ENCODE measurements around the gene TXNDC2.

Gene TXNDC2

GRCh38 chr18:9860682-9861081 is 25.1 kb upstream of the TXNDC2 start:
- DNase-seq (ENCODE audit: low read depth), result no peak

- no peak for DNase-seq (ENCODE audit: low read depth)
Measured at GRCh38 chr18:9861157-9861556, 24.6 kb upstream of the TXNDC2 start.

DNA sequence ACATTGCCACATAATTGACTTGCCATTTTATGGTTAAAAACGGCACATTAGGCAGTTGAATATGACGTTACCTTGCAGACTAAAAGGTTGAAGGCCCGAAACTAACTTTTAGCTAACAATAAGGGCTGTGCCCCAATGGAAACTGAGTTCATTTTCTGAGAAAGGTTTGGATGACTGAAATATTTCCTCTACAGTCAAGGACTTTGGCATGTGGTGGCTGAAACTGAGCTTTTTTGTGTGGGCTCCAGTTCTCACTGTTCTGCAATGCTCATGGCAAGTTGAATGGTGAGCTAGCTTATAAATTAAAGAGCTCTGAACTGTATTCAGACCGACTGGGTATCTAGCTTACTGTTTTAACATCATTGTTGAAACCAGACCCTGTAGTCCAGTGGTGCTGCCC is 23.8 kb upstream of the TXNDC2 start:
- no peak for DNase-seq (ENCODE audit: low read depth)

- no peak for DNase-seq (ENCODE audit: low read depth)
Measured at GRCh38 chr18:9862686-9863085, 23.1 kb upstream of the TXNDC2 start.

DNA sequence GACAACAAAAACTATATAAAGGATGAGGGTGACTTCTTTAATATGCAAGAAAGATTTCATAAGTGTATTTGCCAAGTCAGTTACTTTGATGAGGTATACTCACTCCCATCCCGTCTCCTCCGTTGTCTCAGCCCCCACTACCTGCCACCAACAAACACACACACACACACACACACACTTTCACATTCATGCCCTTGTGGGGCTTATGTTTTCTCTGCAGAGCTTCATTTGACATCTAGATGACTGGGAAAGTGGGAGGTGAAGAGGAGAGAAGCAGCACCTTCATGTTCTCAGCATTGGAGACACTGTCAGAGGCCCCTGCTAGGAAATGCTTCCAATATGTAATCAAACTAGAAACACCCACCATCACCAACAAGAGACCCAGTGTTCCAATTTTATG is 22.5 kb upstream of the TXNDC2 start:
- DNase-seq (ENCODE audit: low read depth), result no peak

GRCh38 chr18:9865764-9866490 is 19.8 kb upstream of the TXNDC2 start:
- DNase-seq (ENCODE audit: low read depth), result no peak

DNA sequence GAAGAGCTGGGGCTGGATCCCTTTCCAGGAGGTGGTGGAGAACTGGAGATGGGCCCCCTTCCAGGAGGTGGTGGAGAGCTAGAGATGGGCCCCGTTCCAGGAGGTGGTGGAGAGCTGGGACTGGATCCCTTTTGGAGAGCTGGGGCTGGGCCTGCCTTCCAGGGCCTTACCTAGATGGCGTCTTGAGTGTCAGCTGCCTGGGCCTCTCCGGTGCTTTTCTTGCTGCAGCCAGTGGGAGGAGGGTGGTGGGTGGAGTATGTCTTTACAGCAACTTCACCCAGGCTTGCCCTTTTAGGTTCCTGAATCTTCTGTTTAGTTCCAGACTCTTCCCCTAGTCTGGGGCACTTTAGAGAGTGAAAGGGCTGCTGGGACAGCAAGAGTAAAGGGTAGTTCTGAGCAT is 19.1 kb upstream of the TXNDC2 start:
- DNase-seq (ENCODE audit: low read depth), result no peak

GRCh38 chr18:9867071-9867594 is 18.6 kb upstream of the TXNDC2 start:
- DNase-seq (ENCODE audit: low read depth), result no peak

- DNase-seq (ENCODE audit: low read depth), result no peak
Measured at GRCh38 chr18:9868857-9869714, 16.7 kb upstream of the TXNDC2 start.

- DNase-seq (ENCODE audit: low read depth), result peak; percentile 42
Measured at GRCh38 chr18:9869715-9870430, 15.9 kb upstream of the TXNDC2 start.

DNA sequence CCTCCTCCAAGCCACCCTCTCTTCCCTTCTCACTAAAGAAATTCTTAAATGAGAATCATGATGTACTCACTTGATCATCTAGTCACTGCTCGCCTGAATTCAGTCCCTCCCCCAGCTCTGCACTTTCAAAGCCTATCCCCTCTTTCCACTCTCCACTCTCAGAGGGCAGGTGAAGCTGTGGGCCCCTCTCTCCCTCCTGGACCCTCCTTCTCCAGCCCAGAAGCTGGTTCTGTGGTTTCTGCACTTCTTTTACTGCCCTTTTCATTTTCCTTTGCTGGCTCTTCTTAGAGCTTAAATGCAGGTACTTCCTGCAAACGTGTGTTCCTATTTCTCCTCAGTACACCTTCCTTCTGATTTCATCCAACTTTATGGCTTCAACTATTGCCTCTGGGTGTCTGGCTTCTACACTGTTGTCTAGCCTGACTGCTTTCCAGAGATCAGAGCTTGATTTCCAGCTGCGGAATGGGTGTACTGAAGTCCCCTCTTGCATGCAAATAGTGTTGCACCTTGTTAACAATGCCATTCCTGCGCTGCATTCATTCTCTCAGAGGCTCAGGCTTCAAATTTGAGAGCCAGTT is 15.3 kb upstream of the TXNDC2 start:
- no peak for DNase-seq (ENCODE audit: low read depth)

DNA sequence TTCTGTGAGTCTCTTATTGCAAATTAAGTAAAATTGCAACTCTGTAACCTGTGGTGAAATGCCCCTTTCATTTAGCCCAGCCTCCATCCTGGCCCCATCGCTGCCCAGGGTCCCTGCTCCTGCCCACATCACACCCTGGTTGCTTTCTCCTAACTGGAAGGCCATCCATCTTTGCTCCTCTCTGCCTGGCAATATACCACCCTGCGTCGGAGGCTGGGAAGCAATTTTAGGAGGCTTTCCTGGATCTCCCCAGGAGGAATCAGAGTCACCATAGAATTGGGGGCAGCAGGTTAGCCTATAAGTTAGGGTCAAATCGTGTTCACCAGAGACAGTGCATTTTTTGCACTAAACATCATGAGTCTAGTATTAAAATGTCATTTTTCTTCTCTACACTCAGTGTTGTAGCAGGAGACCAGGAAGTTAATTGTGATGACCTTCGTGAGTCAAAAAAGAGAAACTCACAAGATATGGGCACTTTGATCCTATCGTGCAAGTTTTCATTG is 14.5 kb upstream of the TXNDC2 start:
- DNase-seq (ENCODE audit: low read depth), result no peak

DNA sequence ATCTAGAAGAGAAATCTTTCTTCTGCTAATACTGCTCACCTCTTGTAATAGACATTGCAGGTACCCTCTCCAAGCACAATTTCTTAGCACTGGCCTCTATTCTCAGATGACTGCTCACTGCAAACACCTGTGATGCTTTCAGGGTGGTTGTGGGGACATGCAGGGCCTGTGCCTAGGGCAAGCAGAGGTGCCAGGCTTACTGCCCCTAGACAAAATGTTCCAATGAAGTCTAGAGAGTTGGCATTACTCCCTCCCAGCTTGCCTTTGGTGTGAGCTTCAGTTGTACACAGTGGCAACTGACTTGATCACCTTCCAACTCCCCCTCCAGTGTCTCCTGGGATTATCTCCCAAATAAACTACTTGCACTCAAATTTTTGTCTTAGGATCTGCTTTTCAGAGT is 12.9 kb upstream of the TXNDC2 start:
- DNase-seq (ENCODE audit: low read depth), result no peak

GRCh38 chr18:9874728-9875127 is 11.0 kb upstream of the TXNDC2 start:
- no peak for DNase-seq (ENCODE audit: low read depth)

DNA sequence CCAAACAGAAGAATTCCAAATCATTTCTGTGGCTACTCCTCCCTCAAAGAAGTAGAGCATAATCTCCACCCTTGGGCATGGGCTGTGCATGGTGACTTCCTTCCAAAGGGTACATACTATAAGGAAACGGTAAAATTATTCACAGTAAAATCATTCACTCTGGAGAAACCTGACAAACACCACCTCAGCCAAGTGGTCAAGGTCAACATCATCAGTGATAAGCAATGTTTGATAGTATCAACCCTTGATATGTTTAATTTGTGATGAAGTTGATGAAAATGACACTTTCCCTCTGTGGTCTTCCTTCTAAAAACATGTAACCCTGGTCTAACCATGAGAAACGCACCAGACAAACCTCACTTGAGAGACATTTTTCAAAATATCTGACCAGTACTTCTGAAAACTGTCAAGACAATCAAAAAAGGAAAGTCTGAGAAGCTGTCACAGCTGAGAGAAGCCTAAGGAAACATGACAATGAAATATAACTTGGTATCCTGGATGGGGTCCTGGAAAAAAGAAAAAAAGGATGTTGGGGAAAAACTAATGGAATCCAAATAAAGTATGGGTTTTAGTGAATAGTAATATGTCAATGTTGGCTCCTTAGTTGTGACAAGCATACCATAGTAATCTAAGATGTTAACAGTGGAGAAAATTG is 9.4 kb upstream of the TXNDC2 start:
- DNase-seq (ENCODE audit: low read depth), result no peak

DNA sequence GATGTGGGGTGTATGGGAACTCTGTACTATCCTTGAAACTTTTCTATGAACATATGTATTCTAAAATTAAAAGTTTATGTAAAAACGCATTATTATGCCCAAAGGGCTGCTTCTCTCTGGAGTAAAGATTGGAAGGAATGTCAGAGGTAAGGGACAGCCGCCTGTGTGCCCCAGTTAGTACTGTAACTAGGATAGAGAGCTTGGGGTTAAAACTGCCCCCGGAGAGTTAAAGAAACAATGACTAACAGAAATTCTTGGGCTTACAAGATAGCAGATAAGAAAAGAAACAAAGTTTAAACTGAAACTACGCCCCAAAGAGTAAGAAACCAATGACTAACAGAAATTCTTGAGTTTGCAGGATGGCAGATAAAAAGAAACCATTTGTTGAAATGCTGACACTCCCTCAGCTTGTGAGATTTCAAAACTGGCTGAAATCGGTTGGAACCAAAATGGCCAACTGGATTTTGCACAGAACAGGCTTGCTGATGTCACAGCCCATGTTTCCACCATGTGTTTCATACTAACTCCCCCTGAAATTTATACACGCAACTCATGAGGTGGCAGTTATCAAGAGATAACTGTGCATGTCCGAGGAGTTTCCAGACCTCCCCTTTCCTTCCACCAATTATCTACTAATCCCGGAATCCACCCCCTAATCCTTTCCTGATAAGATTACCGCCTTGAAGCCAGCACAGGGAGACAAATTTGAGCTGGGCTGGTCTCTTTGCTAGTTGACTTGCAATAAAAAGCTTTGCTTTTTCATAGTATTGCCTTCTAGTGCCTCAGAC is 8.7 kb upstream of the TXNDC2 start:
- DNase-seq (ENCODE audit: low read depth), result peak; percentile 77

DNA sequence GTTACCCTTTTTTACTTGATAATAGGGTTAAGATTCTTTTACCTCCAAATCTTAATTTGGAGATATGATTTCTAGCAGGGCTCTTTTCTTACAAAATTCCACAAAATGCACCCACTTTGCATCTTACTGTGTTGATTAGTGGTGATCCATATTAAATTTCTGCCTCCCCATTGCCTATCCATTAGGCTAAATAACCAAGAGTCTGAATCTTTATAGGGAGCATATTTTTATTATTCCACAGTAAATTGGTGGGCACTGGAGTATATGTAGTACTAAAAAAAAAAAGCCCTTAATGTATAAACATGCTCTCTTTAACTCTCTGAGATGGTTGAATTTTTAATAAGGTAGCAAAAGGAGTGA is 8.1 kb upstream of the TXNDC2 start:
- DNase-seq (ENCODE audit: low read depth), result no peak

- DNase-seq (ENCODE audit: low read depth), result no peak
Measured at GRCh38 chr18:9878095-9878494, 7.7 kb upstream of the TXNDC2 start.

DNA sequence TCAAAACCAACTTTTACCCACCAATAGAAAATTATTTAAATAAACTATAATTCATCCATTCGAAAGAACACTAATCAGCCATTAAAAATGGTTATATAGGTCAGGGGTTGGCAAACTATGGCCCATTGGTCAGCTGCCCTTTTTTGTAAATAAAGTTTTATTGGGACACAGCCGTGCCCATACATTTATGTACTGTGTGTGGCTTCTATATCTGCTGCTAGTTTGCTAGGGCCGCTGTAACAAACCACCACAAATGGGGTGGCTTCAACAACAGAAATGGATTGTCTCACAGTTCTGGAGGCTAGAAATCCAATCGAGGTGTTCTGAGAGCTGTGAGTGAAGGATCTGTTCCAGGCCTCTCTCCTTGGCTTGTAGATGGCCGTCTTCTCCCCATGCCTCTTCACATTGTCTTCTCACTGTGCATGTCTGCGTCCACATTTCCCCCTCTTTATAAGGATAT is 7.0 kb upstream of the TXNDC2 start:
- DNase-seq (ENCODE audit: low read depth), result no peak

- no peak for DNase-seq (ENCODE audit: low read depth)
Measured at GRCh38 chr18:9884090-9884489, 1.7 kb upstream of the TXNDC2 start.

Data from HS-5 (cell line).